ENCODE measurements around the gene MAP2K2.

The MAP2K2 gene

DNA sequence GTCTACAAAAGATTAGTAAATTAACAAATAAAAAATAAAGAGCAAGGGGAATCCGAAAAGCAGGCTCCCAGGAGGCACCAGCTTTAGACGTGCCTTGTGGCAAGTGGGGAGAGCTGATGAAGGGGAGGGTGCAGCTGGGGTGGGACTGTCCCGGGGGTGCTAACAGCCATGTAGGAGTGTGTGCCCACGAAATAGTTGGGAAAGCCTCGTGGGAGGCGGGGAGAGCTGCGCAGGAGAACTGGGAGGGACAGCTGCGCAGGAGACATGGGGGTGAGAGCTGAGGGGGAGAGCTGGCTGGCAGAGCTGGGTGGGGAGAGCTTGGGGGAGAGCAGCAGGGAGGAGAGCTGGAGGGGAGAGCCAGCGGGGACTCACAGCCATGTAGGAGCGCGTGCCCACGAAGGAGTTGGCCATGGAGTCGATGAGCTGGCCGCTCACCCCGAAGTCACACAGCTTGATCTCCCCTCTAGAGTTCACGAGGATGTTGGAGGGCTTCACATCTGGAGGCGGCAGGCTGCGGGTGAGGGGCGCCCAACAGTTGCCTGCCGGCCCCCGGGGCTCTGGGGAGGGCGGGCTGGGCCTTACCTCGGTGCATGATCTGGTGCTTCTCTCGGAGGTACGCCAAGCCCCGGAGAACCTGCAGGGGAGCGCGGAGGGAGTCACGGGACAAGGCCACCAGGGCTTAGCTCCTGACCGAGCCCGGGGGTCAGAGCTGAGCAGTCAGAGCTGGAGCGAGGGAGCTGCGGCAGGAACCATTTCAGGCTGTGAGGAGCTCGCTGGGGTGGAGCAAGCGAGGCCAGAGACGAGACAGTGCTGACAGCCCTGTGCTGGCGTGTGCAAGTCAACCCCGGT lies 23.1 kb downstream of the MAP2K2 start:
- DNase-seq (ENCODE audit: low read depth in 1 of 2, low spot score in 1 of 2): no peak

DNA sequence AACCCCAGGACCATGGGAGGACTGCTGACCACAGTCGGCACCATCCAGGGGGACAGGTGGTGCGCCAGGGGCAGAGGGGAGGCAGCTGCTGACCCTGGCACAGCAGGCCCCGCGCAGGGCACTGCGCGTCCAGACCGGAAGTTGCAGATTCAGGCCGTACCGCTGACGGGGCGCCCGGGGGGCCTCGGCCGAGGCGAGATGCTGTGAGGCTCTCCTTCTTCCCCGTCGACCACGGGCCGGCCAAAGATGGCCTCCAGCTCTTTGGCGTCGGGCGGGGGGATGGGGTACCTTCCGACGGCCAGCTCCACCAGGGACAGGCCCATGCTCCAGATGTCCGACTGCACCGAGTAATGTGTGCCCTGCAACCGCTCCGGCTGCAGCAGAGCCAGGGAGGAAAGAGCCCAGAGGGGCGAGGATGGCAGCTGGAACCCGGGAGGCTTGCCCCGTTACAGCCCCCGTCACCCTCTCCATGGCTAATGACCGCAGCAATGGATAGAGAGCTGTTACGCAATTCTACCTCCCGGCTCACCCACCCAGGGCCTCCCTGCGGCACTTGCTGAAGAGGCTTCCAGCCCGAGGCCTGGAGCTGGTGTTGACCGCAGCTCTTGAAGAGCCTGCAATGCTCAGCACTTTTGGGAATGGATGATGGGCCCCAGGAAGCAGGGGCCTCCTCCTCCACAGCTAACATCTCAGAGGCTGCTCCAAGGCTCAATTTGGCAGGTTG lies 24.7 kb downstream of the MAP2K2 start:
- no peak for DNase-seq (ENCODE audit: low read depth in 1 of 2, low spot score in 1 of 2)

DNA sequence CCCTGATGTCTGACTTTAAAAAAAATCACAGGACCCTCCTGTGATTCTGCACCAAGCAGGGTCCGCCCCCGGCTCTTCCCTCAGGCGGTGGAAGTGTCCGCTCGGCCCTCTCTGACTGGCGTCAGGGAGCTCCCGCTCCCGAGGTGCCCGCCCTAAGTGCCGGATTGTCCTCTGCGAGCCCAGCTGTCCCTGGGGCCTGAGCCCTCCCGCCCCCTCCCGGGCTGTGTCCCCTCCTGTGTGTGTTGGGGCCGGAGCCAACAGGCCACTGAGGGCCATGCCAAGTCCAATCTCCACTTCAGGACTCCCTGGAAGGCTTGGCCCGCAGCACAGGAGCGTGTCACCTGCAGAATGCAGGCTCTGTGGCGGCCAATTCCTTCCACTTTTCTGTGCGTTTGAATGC lies 25.4 kb downstream of the MAP2K2 start:
- DNase-seq (ENCODE audit: low read depth in 1 of 2, low spot score in 1 of 2): no peak

DNA sequence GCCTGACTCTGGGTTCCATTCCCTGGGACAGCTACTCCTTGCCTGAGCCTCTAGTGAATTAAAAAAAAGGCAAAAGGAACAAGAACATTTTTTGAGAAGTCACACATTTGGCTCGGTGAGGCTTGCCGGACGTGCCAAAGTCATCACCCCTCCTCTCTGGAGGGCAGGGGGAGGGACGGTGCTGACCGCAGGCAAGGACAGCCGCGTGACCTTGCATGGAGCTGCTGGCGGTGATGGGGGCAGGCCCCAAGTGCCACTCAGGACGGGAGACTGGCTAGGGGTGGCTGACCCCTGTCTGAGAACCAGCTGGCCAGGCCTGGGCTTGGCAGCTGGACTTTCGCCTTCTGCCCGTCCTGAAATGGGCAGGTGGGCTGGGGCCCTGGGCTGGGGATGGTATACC lies 26.4 kb downstream of the MAP2K2 start:
- no peak for DNase-seq (ENCODE audit: low read depth in 1 of 2, low spot score in 1 of 2)

DNA sequence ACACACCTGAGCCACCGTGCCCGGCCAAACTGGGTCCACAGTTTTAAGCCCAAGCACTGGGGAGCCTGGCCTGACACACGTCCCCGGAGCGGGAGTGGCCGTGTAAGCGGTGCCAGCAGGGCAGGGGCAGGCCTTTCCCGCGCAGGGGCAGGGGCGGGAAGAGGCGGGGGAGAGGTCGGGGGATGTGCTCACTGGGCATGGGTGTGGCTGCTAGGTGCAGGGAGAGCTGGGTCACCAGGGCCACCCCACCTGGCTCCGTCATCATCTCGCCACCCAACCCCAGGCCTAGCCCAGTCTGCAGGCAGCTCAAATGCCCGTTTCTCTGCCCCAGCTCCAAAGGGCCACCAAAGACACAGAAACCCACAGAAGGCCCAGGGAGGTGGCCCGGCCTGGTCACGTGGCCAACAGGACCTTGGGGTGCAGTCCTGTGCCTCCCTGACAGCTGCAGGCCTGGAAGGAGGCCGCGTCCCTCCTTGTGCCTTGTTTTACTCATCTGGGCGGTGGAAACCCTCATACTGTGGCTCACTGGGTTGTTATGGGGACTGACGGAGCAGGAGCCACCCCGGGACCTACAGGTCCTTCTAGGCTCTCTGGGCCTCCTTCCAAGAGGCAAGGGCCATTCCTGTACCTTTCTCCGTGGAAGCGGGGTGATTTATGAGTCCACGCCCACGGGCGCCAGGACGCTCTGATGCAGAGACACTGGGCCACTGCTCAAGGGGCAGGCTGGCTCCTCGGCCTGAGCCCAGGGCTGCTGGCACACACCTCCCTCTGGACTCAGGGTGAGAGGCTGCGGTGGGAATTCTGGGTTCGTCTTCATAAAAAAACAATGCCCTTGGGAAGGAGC lies 27.7 kb downstream of the MAP2K2 start:
- no peak for DNase-seq (ENCODE audit: low read depth in 1 of 2, low spot score in 1 of 2)

DNA sequence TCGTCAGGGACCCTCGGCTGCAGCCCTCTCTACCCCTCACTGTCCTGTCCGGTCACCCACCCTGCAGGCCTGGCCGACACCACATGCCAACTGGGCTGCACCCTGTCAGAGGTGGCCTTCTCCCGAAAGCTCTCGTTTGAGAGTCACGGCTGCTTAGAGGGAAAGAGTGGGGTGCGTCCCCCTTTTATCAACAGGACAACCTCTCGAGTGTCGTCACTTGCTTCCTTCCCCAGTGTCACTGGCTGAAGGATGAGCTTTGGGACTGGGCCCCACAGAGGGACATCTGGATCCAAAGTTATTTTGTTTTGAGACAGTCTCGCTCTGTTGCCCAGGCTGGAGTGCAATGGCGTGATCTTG lies 28.5 kb downstream of the MAP2K2 start:
- DNase-seq (ENCODE audit: low read depth in 1 of 2, low spot score in 1 of 2): no peak

DNA sequence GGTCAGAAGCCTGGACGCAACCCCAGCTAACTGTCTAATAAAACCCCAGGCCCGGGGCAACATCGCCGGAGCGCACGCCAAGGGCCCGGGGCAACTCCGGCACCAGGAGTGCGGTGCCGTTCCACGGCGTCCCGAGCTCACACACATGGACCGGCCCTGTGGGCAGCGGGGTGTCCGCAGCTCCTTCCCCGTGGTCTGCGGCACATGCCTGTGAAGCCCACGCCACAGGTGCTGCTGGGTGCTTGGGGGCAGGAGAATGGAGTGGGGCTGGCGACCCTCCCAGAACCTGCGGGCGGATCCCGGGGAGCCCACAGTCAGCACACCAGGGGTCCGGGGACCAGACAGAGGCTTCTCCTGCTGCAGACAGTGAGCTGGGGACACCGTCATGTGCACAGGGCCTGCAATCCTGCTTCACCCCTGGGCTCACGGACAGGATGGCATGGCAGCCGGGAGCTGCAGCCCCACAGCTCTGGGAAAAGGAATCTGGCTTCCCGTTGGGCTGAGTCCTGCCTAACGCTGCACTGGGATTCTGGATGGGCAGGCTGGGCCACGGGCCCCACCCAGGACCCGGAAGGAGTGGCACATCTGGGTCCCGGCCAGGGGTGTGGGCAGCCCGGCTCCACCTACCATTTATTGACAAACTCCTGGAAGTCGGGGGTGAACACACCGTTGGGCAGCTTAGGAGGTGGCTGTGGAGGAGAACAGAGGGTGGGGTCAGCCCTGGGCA lies 29.0 kb downstream of the MAP2K2 start:
- DNase-seq (ENCODE audit: low read depth in 1 of 2, low spot score in 1 of 2): no peak

DNA sequence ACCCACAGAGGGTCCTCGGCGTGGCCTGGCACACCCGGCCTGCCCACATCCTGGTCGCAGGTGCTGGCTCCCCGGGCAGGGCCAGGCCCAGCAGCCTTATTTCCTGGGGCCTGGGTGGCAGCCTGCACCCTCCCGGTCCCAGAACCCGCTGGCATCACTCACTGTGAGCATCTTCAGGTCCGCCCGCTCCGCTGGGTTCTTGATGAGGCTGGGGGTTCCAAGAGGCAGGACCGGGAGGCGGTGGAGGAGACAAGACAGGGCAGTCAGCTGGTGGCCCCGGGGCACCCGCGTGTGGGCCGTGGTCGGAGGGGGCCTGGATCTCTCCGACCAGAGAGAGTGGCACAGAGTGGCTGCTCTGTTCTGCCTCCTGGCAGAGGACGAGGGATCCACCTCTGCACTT lies 29.6 kb downstream of the MAP2K2 start:
- DNase-seq (ENCODE audit: low read depth in 1 of 2, low spot score in 1 of 2): no peak

DNA sequence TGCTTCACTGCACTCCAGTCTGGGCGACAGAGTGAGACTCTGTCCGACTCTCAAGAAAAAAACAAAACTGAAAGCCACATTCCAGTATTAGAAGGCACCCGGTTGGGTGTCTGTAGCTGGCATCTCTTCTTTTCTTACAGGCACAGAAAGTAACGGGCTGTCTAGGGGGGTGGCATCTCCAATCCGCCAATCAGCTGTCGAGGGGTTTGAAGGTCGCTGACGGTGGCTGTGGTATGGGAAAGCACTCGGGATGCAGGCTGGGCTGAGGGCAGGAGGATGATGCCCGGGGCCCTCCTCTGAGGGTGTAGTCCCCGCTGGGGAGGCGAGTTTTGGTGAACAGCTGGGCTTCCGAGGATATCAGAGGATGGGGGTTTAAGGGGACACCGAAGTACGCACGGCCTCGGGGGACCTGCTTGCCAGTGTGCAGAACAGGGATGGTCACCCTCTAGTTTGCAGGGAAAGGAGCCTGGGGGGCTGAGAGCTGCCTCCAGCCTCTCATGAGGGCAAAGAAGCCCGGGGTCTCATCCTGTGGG lies 30.2 kb downstream of the MAP2K2 start:
- no peak for DNase-seq (ENCODE audit: low read depth in 1 of 2, low spot score in 1 of 2)

DNA sequence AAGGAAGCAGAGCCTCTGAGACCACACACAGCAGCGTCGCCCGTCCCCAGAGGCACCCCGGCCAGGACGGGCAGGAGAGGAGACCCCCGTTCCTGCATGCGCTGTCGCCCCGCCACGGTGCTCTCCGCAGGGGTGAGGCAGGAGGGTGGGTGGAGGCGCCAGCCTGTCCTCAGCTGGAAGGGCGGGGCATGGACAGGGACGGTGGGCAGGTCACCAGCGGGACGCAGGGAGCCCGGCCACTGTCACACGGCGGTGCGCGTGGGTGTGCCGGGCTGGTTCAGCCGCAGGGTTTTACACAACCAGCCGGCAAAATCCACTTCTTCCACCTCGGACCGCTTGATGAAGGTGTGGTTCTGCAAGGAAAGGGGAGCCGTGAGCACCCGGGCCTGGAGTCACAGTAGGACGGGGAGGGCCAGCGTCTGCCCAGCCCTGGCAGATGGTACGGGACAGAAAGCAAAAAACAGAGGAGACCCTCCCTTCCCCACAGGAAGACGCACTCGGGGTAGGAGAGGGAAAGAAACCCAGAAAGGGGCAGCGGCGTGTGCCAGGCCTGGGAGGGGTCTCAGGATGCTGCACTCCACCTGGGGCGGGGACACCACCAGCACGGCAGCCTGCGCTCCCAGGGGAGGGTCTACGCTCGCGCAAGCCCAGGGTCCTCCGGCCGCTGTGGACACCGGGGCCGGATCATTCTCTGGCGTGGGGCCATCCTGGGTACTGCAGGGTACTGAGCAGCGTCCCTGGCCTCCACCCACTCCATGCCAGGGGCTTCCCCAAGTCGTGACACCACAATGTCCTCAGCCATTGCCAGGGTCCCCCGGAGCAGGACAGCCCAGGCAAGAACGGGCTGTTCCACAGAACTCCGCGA lies 33.3 kb downstream of the MAP2K2 start:
- DNase-seq (ENCODE audit: low read depth in 1 of 2, low spot score in 1 of 2): no peak

DNA sequence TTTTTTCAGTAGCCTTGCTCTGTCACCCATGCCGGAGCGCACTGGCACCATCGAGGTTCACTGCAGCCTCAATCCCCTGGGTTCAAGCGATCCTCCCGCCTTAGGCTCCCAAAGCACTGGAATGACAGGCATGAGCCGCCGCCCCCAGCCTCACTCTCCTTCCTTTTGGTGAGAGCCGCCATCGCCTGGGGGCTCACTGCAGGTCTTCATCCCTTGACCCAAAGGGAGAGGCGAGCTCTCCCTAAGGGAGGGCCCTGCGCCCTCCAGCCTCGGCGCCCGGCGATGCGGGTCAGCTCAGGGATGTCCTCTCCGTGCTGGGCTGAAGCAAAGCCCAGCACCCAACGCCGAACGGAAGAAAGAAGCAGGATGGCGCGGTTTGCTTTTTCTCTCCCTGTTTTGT lies 34.0 kb downstream of the MAP2K2 start:
- no peak for DNase-seq (ENCODE audit: low read depth in 1 of 2, low spot score in 1 of 2)

DNA sequence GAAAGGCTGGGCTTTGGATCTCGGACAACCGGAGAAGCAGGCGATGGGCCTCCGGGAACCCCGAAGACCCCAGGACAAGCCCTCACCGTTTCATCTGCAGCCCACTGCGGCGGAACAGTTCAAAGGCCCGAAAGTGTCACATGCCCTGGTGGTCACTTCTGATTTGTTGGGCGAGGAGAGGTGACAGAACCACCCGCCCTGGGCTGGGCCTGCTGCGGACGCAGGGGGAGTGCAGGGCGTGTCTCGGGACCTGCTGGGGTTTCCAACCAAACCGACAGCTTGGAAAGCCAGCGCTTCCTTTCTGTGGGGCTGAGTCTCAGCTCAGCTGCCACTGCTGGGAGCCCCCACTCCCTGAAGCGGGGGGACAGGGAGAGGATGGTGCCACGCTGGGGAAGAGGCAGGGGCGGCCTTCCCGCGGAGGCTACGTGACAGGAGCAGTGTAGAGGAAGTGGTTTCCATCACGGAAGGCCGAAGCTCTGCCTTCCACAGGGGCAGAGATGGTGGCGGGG lies 34.5 kb downstream of the MAP2K2 start:
- DNase-seq (ENCODE audit: low read depth in 1 of 2, low spot score in 1 of 2): no peak

DNA sequence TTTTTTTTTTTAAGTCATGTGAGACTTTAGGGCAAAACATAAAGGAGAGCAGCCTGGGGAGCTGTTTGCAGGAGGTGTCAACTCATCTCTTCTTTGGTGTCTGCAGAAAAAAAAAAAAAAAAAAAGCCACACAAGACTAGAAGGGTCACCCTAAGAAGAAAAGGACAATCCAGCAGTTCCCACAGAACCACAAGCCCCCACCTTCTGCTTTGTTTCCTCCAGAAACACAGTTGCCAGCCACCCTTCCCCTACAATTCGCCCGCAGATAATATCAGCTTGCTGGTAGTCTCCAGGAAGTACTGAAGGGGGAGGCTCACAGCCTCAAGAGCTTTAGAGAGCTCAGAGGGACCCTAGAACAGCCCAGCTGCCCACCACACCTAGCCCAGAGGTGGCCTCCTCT lies 34.9 kb downstream of the MAP2K2 start:
- no peak for DNase-seq (ENCODE audit: low read depth in 1 of 2, low spot score in 1 of 2)

DNA sequence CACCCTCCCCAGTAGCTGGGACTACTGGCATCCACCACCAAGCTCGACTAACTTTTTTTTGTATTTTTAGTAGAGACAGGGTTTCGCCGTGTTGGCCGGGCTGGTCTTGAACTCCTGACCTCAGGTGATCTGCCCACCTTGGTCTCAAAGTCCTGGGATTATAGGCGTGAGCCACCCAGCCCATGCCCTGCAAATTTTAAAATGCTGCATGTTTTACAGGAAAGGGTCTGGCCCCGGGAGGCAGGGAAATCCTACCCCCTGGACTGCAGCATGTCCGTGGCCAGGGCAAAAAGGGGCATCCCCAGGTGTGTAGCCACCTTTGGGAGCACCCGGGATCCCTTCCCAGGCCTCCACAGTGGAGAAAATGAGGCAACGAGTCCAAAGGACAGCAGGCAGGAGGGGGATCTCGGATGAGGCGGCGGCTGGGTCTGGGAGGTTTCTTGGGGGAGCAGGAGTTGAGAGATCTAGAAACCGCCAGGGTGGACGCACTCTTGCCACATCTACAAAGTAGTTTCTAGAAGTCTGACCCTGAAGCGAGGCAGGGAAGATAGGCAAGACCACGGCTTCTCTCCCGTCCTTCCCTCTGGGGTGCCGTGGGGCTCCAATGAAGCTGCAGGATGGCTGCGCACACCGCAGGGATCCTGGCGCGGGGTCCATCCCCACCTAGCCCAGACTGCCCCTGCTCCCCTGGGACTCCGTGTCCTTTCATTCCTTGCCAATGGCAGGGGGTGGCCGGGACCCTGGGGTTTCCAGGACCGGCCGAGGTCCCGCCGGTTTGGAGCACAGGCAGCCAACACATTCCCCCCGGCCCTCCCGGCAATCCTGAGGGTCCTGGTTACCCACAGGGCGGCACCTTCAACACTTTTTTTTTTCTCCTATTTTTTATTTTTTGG lies 35.9 kb downstream of the MAP2K2 start:
- no peak for DNase-seq (ENCODE audit: low read depth in 1 of 2, low spot score in 1 of 2)

DNA sequence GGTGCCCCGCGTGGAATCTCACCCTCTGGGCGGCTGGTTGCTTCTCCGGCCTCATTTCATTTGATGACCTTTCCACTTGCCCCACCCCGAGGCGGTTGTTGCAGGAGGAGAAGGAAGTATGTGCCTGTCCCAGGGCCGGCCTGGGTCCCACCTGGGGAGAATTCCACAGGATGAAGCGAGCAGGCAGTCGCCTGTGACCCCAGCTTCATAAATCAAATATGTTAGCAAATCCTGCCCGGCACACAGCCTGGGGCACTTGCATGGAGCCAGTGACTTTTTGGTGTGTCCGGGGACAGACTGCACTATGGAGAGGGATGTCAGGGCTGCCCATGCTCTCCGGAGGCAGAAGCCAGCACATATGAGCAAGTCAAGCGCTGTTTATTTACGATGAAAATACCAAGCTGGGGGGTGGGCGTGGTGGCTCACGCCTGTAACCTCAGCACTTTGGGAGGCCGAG lies 37.5 kb downstream of the MAP2K2 start:
- no peak for DNase-seq (ENCODE audit: low read depth in 1 of 2, low spot score in 1 of 2)

DNA sequence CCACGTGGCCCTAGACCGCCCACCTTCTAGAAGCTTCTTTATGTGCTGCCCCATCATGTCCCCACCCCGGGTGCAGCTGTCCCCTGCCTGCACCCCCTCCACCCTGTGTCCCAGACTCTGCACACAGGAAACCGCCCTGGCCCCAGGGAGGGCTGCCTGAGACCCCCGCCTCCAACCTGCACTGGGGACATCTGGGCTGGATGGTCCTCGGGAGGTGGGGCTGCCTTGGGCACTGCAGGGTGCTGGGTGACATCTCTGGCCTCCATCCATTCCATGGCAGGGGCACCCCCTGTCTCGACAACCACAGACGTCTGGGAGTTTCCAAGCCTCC lies 39.4 kb downstream of the MAP2K2 start:
- DNase-seq (ENCODE audit: low read depth in 1 of 2, low spot score in 1 of 2): no peak

DNA sequence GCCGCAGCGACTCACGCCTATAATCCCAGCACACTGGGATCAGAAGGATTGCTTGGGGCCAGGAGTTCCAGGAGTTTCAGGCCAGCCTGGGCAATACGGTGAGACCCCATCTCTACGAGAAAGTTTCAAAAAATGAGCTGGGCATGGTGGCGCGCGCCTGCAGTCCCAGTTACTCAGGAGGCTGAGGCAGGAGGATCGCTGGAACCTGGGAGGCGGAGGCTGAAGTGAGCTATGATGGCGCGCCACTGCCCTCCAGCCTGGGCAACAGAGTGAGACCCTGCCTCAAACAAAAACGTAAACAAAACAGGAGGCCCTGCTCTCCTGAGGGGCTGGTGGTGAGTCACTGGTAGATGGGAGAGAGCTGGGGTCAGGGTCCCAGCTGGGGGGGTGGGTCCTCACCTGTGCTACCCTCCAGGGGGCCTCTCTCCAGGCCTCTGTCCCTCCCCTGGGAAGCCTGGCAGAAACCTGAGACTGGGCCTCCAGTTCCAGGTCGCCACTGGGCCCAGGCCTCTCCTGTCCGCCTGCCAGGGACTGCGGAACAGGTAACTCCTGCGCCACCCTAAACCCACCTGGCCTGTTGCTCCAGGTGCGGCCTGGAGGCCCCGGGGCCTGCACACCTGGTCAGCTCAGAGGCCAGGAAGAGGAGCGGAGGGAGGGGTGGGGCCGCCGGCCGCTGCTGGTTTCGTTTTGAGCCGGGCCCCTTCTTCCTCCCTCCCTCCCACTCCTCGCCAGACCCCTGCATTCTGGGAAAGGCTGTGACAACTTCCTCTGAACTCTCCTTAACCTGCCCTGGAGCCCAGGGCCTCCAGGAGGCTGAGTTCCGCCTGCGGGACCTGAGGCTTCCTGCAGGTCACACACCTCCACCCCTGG lies 40.0 kb downstream of the MAP2K2 start:
- no peak for DNase-seq (ENCODE audit: low read depth in 1 of 2, low spot score in 1 of 2)

DNA sequence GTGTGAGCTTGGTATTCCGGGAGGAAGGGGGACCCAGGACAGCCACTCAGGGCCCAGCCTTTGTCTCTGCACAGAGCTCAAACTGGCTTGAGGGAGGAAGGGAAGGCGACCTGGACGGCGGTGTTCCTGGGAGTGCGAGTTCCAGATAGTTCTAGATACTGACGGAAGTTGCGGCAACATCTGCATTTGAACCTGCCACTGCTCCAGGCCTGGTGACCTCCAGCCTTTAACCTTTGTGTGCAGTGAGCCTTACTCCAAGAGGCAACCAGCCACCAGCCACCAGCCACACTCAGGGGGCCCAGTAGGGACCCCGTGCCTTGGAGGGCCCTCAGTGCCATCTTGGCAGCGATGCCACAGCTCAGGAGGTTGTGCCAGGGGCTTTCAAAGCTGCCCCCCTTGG lies 41.8 kb downstream of the MAP2K2 start:
- no peak for DNase-seq (ENCODE audit: low read depth in 1 of 2, low spot score in 1 of 2)

Measured in activated T-helper 1 cell treated with anti-CD3 and anti-CD28 coated beads, Interleukin-2, amount 50 U/mL, for 16 hours (primary cell).